ENCODE measurements around the gene PPP1R14B. TPM values are rescaled to one million over a fixed set of nuclear protein-coding genes. Genes with fewer than 3 reads are reported as not detected.

The PPP1R14B gene
- total and polyA plus RNA-seq, 9 donors = 170 to 252 (median 194) TPM

GRCh38 chr11:64261556-64262080, 14.9 kb upstream of the PPP1R14B start:
- no peak for DNase-seq

GRCh38 chr11:64260147-64260708, 13.5 kb upstream of the PPP1R14B start:
- DNase-seq = no peak
- WGBS (ENCODE audit: insufficient coverage) = 96% methylated on average over 4 of the region's 6 CpGs
- Histone ChIP-seq H3K9me3 (replicated peaks; ENCODE audit: control insufficient read depth, low read depth, low read length) (no peaks in the 10 kb centered on the region), H3K4me3 (ENCODE audit: low read length) (no peak overlapping the region), H3K4me1 (ENCODE audit: control insufficient read depth, insufficient read depth, low read length) (no peaks in the 10 kb centered on the region), H3K27me3 (ENCODE audit: control insufficient read depth, insufficient read depth, low read length) (no peaks in the 10 kb centered on the region), H3K27ac (ENCODE audit: low read length) (no peak overlapping the region), H3K36me3 (ENCODE audit: control insufficient read depth, insufficient read depth, low read length) (peaks cover 83% of the 10 kb centered on the region)

More at GRCh38 chr11:64261556-64262080, 14.9 kb upstream of the PPP1R14B start:
- H3K4me1 ChIP-seq (ENCODE audit: control insufficient read depth, insufficient read depth, low read length) = no peaks in the 10 kb centered on the region
- peaks cover 83% of the 10 kb centered on the region for H3K36me3 ChIP-seq (ENCODE audit: control insufficient read depth, insufficient read depth, low read length)
- no peaks in the 10 kb centered on the region for H3K27me3 ChIP-seq (ENCODE audit: control insufficient read depth, insufficient read depth, low read length)
- no peak overlapping the region for H3K27ac ChIP-seq (ENCODE audit: low read length)
- H3K4me3 ChIP-seq (ENCODE audit: low read length) = no peak overlapping the region
- no peaks in the 10 kb centered on the region for H3K9me3 ChIP-seq (replicated peaks; ENCODE audit: control insufficient read depth, low read depth, low read length)
- 92% methylated on average over 15 of the region's 18 CpGs for WGBS (ENCODE audit: insufficient coverage)

GRCh38 chr11:64259533-64260067, 12.9 kb upstream of the PPP1R14B start:
- Histone ChIP-seq H3K27ac (ENCODE audit: low read length) (no peak overlapping the region), H3K36me3 (ENCODE audit: control insufficient read depth, insufficient read depth, low read length) (peaks cover 84% of the 10 kb centered on the region), H3K9me3 (replicated peaks; ENCODE audit: control insufficient read depth, low read depth, low read length) (no peaks in the 10 kb centered on the region), H3K27me3 (ENCODE audit: control insufficient read depth, insufficient read depth, low read length) (no peaks in the 10 kb centered on the region), H3K4me1 (ENCODE audit: control insufficient read depth, insufficient read depth, low read length) (no peaks in the 10 kb centered on the region), H3K4me3 (ENCODE audit: low read length) (no peak overlapping the region)
- WGBS (ENCODE audit: insufficient coverage) = 83% methylated on average over 2 of the region's 4 CpGs
- DNase-seq = no peak

DNA sequence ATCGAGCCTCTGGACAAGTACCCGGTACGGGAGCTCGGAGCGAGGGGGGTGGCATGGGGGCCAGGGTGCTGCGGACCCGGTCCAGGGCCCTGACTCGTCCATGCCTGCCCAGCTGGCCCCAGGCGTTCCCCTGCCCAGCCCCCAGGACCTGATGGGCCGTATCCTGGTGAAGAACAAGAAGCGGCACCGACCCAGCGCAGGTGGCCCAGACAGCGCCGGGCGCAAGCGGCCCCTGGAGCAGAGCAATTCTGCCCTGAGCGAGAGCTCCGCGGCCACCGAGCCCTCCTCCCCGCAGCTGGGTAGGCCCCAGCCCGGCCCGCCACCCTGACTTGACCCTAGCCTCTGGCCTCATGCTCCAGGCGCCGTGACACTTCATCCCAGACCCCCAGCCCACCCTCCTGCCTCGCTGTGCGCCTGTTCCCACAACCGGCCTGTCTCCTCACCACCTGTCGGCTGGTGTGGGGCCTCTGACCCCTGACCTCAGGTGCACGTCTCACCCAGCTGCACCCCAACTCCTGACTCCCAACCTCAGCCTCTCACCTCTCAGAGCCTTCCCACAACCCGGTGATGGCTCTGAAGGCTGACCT, 12.3 kb upstream of the PPP1R14B start:
- Histone ChIP-seq H3K4me3 (ENCODE audit: low read length) (no peak overlapping the region), H3K36me3 (ENCODE audit: control insufficient read depth, insufficient read depth, low read length) (peaks cover 79% of the 10 kb centered on the region), H3K27ac (ENCODE audit: low read length) (no peak overlapping the region), H3K4me1 (ENCODE audit: control insufficient read depth, insufficient read depth, low read length) (no peaks in the 10 kb centered on the region), H3K9me3 (replicated peaks; ENCODE audit: control insufficient read depth, low read depth, low read length) (no peaks in the 10 kb centered on the region), H3K27me3 (ENCODE audit: control insufficient read depth, insufficient read depth, low read length) (no peaks in the 10 kb centered on the region)
- no peak for DNase-seq
- WGBS (ENCODE audit: insufficient coverage) = 89% methylated on average over 32 of the region's 32 CpGs

- peaks cover 4% of the 10 kb centered on the region for H3K4me1 ChIP-seq (ENCODE audit: control insufficient read depth, insufficient read depth, low read length)
- H3K27me3 ChIP-seq (ENCODE audit: control insufficient read depth, insufficient read depth, low read length) = no peaks in the 10 kb centered on the region
- H3K9me3 ChIP-seq (replicated peaks; ENCODE audit: control insufficient read depth, low read depth, low read length) = no peaks in the 10 kb centered on the region
- no peak for DNase-seq
- WGBS (ENCODE audit: insufficient coverage) = 89% methylated on average over 15 of the region's 24 CpGs
- no peak overlapping the region for H3K4me3 ChIP-seq (ENCODE audit: low read length)
- H3K27ac ChIP-seq (ENCODE audit: low read length) = no peak overlapping the region
- H3K36me3 ChIP-seq (ENCODE audit: control insufficient read depth, insufficient read depth, low read length) = peaks cover 75% of the 10 kb centered on the region
These were observed 11.6 kb upstream of the PPP1R14B start for GRCh38 chr11:64258356-64258755.

DNA sequence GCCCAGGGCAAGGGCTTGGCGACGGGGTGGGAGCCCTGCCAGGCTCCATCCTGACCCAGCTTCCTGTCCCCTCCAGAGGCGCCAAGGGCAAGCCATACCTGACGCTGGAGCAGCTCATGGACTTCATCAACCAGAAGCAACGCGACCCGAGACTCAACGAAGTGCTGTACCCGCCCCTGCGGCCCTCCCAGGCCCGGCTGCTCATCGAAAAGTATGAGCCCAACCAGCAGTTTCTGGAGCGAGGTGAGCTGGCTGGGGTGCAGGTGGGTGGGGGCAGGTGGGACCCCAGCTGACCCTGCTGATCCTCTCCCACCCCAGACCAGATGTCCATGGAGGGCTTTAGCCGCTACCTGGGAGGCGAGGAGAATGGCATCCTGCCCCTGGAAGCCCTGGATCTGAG, 9.6 kb upstream of the PPP1R14B start:
- H3K9me3 ChIP-seq (replicated peaks; ENCODE audit: control insufficient read depth, low read depth, low read length) = no peaks in the 10 kb centered on the region
- H3K36me3 ChIP-seq (ENCODE audit: control insufficient read depth, insufficient read depth, low read length) = peaks cover 54% of the 10 kb centered on the region
- no peaks in the 10 kb centered on the region for H3K27me3 ChIP-seq (ENCODE audit: control insufficient read depth, insufficient read depth, low read length)
- H3K4me3 ChIP-seq (ENCODE audit: low read length) = no peak overlapping the region
- peaks cover 22% of the 10 kb centered on the region for H3K4me1 ChIP-seq (ENCODE audit: control insufficient read depth, insufficient read depth, low read length)
- no peak for DNase-seq
- no peak overlapping the region for H3K27ac ChIP-seq (ENCODE audit: low read length)
- 80% methylated on average over 13 of the region's 15 CpGs for WGBS (ENCODE audit: insufficient coverage)

GRCh38 chr11:64255135-64256128, 8.7 kb upstream of the PPP1R14B start:
- 88% methylated on average over 28 of the region's 35 CpGs for WGBS (ENCODE audit: insufficient coverage)
- DNase-seq = no peak
- Histone ChIP-seq H3K4me3 (ENCODE audit: low read length) (no peak overlapping the region), H3K27me3 (ENCODE audit: control insufficient read depth, insufficient read depth, low read length) (no peaks in the 10 kb centered on the region), H3K27ac (ENCODE audit: low read length) (no peak overlapping the region), H3K36me3 (ENCODE audit: control insufficient read depth, insufficient read depth, low read length) (peaks cover 49% of the 10 kb centered on the region), H3K9me3 (replicated peaks; ENCODE audit: control insufficient read depth, low read depth, low read length) (no peaks in the 10 kb centered on the region), H3K4me1 (ENCODE audit: control insufficient read depth, insufficient read depth, low read length) (peaks cover 29% of the 10 kb centered on the region)

GRCh38 chr11:64254326-64254725, 7.6 kb upstream of the PPP1R14B start:
- H3K9me3 ChIP-seq (replicated peaks; ENCODE audit: control insufficient read depth, low read depth, low read length) = no peaks in the 10 kb centered on the region
- H3K4me1 ChIP-seq (ENCODE audit: control insufficient read depth, insufficient read depth, low read length) = peaks cover 38% of the 10 kb centered on the region
- peaks cover 39% of the 10 kb centered on the region for H3K36me3 ChIP-seq (ENCODE audit: control insufficient read depth, insufficient read depth, low read length)
- no peak overlapping the region for H3K4me3 ChIP-seq (ENCODE audit: low read length)
- 78% methylated on average over 7 of the region's 7 CpGs for WGBS (ENCODE audit: insufficient coverage)
- H3K27ac ChIP-seq (ENCODE audit: low read length) = no peak overlapping the region
- no peak for DNase-seq
- no peaks in the 10 kb centered on the region for H3K27me3 ChIP-seq (ENCODE audit: control insufficient read depth, insufficient read depth, low read length)

DNA sequence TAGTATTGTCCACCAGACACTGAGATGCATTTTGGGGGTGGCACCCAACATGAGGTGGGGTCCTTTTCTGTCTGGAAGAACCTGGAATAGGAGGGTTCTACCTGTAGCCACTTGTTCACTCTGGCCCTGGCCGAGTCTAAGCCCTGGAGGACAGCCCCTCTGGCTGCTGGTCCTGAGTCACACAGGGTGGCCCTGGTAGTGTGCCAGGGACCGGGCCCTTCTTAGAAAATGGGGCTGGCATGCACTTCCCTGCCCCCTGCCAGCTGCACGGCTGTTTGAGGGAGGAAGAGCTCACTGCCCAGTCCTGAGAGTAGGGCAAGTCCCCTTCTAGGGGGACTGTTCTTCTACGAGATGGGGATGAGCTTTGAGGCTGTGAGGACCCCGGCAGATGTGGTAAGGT, 6.7 kb upstream of the PPP1R14B start:
- Histone ChIP-seq H3K27ac (ENCODE audit: low read length) (no peak overlapping the region), H3K36me3 (ENCODE audit: control insufficient read depth, insufficient read depth, low read length) (peaks cover 30% of the 10 kb centered on the region), H3K9me3 (replicated peaks; ENCODE audit: control insufficient read depth, low read depth, low read length) (no peaks in the 10 kb centered on the region), H3K4me1 (ENCODE audit: control insufficient read depth, insufficient read depth, low read length) (peaks cover 41% of the 10 kb centered on the region), H3K4me3 (ENCODE audit: low read length) (no peak overlapping the region), H3K27me3 (ENCODE audit: control insufficient read depth, insufficient read depth, low read length) (no peaks in the 10 kb centered on the region)
- 58% methylated on average over 3 of the region's 5 CpGs for WGBS (ENCODE audit: insufficient coverage)
- DNase-seq = no peak

- 63% methylated on average over 7 of the region's 8 CpGs for WGBS (ENCODE audit: insufficient coverage)
- DNase-seq = no peak
- Histone ChIP-seq H3K27me3 (ENCODE audit: control insufficient read depth, insufficient read depth, low read length) (no peaks in the 10 kb centered on the region), H3K36me3 (ENCODE audit: control insufficient read depth, insufficient read depth, low read length) (peaks cover 27% of the 10 kb centered on the region), H3K4me3 (ENCODE audit: low read length) (no peak overlapping the region), H3K27ac (ENCODE audit: low read length) (no peak overlapping the region), H3K9me3 (replicated peaks; ENCODE audit: control insufficient read depth, low read depth, low read length) (no peaks in the 10 kb centered on the region), H3K4me1 (ENCODE audit: control insufficient read depth, insufficient read depth, low read length) (peaks cover 41% of the 10 kb centered on the region)
These were observed 6.3 kb upstream of the PPP1R14B start for GRCh38 chr11:64253043-64253442.

Measured in muscle of leg (tissue), 11 donors.